Measurements from ENCODE around the gene LZTR1. TPM values are rescaled to one million over a fixed set of nuclear protein-coding genes. Genes with fewer than 3 reads are reported as not detected.

The LZTR1 gene
- total RNA-seq, 2 donors from 2014 or later: 20.7 to 24.7 TPM

DNA sequence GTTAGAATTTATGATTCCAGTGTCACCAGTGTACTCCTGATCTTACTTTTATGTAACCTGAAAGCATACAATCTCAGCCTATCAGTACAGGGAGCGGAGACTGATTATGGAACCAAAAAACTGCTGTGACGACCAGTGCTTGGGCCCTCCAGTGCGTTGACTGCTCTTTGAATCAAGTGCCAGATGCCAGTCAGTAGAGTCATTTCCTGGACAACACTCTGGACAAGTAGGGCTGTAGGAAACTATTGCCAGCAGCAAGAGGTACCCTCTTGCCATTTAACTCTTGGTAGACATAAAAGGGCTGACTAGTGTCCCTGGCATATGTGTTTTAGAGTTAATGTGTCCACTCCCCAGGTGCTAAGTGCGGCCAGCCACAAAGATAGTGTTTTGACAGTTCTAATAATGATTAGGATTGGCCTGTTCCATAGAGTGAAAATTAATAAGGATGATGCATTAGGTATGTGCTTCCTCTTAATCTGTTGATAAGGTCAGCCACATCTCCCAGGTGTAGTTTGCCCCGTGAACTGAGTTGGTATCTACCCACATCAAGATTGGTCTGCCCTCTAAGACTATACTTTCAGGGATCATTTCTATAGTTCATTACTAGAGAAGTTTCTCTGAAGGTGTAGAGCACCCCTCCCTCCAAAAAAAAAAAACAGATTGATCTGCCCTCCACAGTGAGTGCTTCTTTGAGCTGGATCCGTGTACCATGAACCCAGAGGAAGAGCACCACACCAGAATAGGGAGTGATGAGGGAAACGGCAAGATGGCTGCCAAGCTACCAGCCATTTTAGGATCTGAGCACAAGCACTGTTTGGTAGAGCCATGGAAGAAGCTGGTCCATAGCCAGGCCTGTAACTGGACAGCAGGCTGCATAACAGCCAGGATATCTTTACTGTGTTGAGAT is 35.8 kb upstream of the LZTR1 start:
- no peak for DNase-seq (ENCODE audit: low spot score)
- Histone ChIP-seq H3K9me3 (no peaks in the 10 kb centered on the region), H3K4me3 (no peak overlapping the region), H3K27me3 (no peaks in the 10 kb centered on the region), H3K36me3 (peaks cover 18% of the 10 kb centered on the region), H3K4me1 (peaks cover 0 to 52% of the 10 kb centered on the region in 2 donors), H3K27ac (peak overlapping the region in 1 of 2 donors; percentile 59)
- TF ChIP-seq, protein P1, sequence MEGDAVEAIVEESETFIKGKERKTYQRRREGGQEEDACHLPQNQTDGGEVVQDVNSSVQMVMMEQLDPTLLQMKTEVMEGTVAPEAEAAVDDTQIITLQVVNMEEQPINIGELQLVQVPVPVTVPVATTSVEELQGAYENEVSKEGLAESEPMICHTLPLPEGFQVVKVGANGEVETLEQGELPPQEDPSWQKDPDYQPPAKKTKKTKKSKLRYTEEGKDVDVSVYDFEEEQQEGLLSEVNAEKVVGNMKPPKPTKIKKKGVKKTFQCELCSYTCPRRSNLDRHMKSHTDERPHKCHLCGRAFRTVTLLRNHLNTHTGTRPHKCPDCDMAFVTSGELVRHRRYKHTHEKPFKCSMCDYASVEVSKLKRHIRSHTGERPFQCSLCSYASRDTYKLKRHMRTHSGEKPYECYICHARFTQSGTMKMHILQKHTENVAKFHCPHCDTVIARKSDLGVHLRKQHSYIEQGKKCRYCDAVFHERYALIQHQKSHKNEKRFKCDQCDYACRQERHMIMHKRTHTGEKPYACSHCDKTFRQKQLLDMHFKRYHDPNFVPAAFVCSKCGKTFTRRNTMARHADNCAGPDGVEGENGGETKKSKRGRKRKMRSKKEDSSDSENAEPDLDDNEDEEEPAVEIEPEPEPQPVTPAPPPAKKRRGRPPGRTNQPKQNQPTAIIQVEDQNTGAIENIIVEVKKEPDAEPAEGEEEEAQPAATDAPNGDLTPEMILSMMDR (IDR thresholded peaks at IDR 0.05): no peak

DNA sequence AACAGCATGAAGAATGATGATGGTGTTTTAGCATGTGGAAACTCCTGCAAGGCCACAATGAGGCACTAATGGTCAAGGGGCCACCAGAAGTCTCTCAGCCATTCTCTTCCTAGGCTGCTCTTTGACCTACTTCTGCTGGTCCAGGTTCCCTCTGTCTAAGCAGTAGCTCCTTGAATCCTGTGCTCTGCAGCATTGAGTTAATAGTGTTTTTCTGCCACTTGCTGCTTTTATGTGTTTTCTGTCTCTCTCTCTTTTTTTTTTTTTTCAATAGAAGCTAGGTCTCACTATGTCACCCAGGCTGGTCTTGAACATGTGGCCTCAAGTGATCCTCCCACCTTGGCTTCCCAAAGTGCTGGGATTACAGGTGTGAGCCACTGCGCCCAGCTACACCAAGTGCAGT is 35.1 kb upstream of the LZTR1 start:
- Histone ChIP-seq H3K4me3 (no peak overlapping the region), H3K9me3 (no peaks in the 10 kb centered on the region), H3K4me1 (peaks cover 0 to 47% of the 10 kb centered on the region in 2 donors), H3K36me3 (peaks cover 25% of the 10 kb centered on the region), H3K27me3 (no peaks in the 10 kb centered on the region), H3K27ac (peak overlapping the region in 1 of 2 donors; percentile 59)
- DNase-seq (ENCODE audit: low spot score): no peak
- TF ChIP-seq, protein P1 (IDR thresholded peaks at IDR 0.05): no peak

DNA sequence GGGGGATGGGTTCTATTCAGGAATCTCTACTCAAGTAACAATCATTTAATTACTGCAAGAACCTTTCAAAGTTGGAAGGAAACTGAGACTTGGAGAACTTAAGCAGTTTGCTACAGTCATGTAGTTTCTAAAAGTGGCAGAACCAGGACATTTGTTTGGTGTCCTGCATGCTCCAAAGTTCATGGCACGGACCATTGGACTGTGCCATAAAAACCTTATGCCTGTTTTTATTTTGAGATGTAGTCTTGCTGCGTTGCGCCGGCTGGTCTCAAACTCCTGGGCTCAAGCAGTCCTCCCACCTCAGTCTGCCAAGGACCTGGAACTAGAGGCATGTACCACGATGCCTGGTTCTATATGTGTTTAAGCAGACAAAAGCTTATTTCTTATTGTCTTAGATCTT is 33.6 kb upstream of the LZTR1 start:
- Histone ChIP-seq H3K27ac (no peak overlapping the region), H3K9me3 (no peaks in the 10 kb centered on the region)

DNA sequence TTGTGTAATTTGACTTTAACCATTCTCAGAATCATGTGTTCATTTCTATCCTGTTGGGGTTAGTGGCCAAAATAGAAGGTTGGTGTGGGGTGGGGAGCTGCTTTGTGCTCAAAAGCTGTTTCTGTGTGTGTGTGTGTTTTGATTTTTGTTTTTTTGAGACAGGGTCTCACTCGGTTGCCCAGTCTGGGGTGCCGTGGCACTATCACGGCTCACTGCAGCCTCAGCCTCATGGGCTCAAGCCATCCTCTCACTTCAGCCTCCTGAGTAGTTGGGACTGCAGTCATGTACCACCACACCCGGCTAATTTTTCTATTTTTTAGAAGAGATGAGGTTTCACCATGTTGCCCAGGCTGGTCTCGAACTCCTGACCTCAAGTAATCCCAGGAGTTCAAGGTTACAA is 33.1 kb upstream of the LZTR1 start:
- no peak for DNase-seq (ENCODE audit: low spot score)
- H3K36me3 ChIP-seq: peaks cover 32% of the 10 kb centered on the region
- TF ChIP-seq, protein P1 (IDR thresholded peaks at IDR 0.05): no peak
- H3K27ac ChIP-seq: no peak overlapping the region
- no peaks in the 10 kb centered on the region for H3K9me3 ChIP-seq
- peaks cover 0 to 43% of the 10 kb centered on the region in 2 donors for H3K4me1 ChIP-seq
- no peaks in the 10 kb centered on the region for H3K27me3 ChIP-seq
- no peak overlapping the region for H3K4me3 ChIP-seq

More for the DNA sequence above, 33.6 kb upstream of the LZTR1 start:
- Histone ChIP-seq H3K4me1 (peaks cover 0 to 39% of the 10 kb centered on the region in 2 donors), H3K36me3 (peaks cover 32% of the 10 kb centered on the region), H3K4me3 (no peak overlapping the region), H3K27me3 (no peaks in the 10 kb centered on the region)
- TF ChIP-seq, protein P1 (IDR thresholded peaks at IDR 0.05): no peak
- no peak for DNase-seq (ENCODE audit: low spot score)

DNA sequence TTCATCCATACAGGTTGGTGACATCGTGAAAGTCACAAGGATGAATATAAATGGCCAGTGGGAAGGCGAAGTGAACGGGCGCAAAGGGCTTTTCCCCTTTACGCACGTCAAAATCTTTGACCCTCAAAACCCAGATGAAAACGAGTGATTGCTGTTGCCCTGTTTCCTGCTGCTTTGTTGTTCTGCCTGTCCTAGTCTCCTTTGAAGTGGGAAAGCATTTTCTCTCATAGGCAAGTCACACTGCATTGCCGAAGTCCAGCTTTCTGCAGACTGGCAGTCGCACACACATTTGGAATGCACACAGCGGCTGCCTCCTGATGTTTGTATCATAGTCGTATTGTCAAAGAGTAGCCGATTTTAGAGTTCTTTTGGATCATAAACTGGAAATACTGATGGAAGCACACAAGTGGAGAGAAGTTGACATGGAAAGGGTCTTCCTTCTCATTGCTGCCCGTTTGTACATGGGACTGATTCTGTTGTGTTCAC is 32.4 kb upstream of the LZTR1 start:
- DNase-seq (ENCODE audit: low spot score): no peak
- no peaks in the 10 kb centered on the region for H3K9me3 ChIP-seq
- peaks cover 0 to 45% of the 10 kb centered on the region in 2 donors for H3K4me1 ChIP-seq
- H3K27ac ChIP-seq: no peak overlapping the region
- TF ChIP-seq, protein P1 (IDR thresholded peaks at IDR 0.05): no peak
- no peaks in the 10 kb centered on the region for H3K27me3 ChIP-seq
- H3K4me3 ChIP-seq: no peak overlapping the region
- peaks cover 32% of the 10 kb centered on the region for H3K36me3 ChIP-seq
